Lung (tissue), 12 donors: Measurements from ENCODE around the gene STARD7. TPM values are rescaled to one million over a fixed set of nuclear protein-coding genes. Genes with fewer than 3 reads are reported as not detected.

Experiments used
- ATAC-seq: fragments of 200-7000 bp; cut with Tn5 transposase; one replicate; pipeline ENCODE4 v1.9.1; 2020; ENCODE audit warnings: moderate number of reproducible peaks; ENCODE audit not compliant: insufficient read depth, low FRiP score
- DNase-seq, 3 donors: peaks; one replicate each; pipeline ENCODE4 v3.0.0-alpha.2; 2013 to 2017
- H3K27ac ChIP-seq, 2 donors: one replicate each; pipeline ENCODE4 v1.5.1; 2013; ENCODE audit warnings: mild to moderate bottlenecking in 2 of 2, moderate library complexity in 2 of 2, control low read depth in 1 of 2, inconsistent platforms in 1 of 2, low read depth in 1 of 2, low read length in 1 of 2
- H3K27me3 ChIP-seq, 3 donors: one replicate each; pipeline ENCODE4 v1.5.1; 2013; ENCODE audit warnings: low read length in 2 of 3; ENCODE audit not compliant: control insufficient read depth in 3 of 3, insufficient read depth in 3 of 3
- H3K36me3 ChIP-seq, 4 donors: one replicate each; pipeline ENCODE4 v1.5.1; 2013; ENCODE audit warnings: low read length in 4 of 4, mild to moderate bottlenecking in 1 of 4, moderate library complexity in 1 of 4; ENCODE audit not compliant: control insufficient read depth in 4 of 4, insufficient read depth in 4 of 4
- H3K4me1 ChIP-seq, 5 donors: one replicate each; pipeline ENCODE4 v1.5.1; 2013; ENCODE audit warnings: low read length in 5 of 5, mild to moderate bottlenecking in 2 of 5, moderate library complexity in 1 of 5; ENCODE audit not compliant: control insufficient read depth in 5 of 5, insufficient read depth in 5 of 5
- H3K4me3 ChIP-seq: one replicate; pipeline ENCODE4 v1.5.1; 2013; ENCODE audit warnings: mild to moderate bottlenecking, control low read depth, moderate library complexity
- H3K9ac ChIP-seq, 2 donors: one replicate each; pipeline ENCODE4 v1.5.1; 2013; ENCODE audit warnings: low read length in 2 of 2, control low read depth in 1 of 2; ENCODE audit not compliant: insufficient read depth in 1 of 2
- H3K9me3 ChIP-seq, 4 donors: one replicate each; pipeline ENCODE4 v1.5.1; 2013; ENCODE audit warnings: low read length in 3 of 4, mild to moderate bottlenecking in 1 of 4, moderate library complexity in 1 of 4; ENCODE audit not compliant: control insufficient read depth in 4 of 4, insufficient read depth in 3 of 4
- WGBS, 2 donors: extraction: QIAGEN DNeasy Blood & Tissue Kit; methylation state at CpG; one replicate each; pipeline ENCODE4 v1.1.7; 2013; 5-methylcytosine and 5-hydroxymethylcytosine counted together
- polyA plus RNA-seq, 2 donors: library from polyadenylated mRNA; stranded (reverse); fragments of 200-250 nt; gene quantifications; one replicate each; pipeline ENCODE4 v1.2.1, GENCODE V29; 2013
- total RNA-seq, 2 donors: library from RNA; depleted of rRNA in 1 of 2; stranded (reverse); fragments of >200 nt in 1 of 2; gene quantifications; one replicate each; pipeline ENCODE4 v1.2.1, GENCODE V29; 2014 to 2021
- TF ChIP-seq, protein P1 (sequence below): IDR thresholded peaks from 2 replicates; pipeline ENCODE4 v1.5.1; 2012; ENCODE audit warnings: mild to moderate bottlenecking; ENCODE audit errors: control extremely low read depth, extremely low read depth
- donor health status: control.
- donor health status: control.
- donor health status: Bipolar disorder and iron deficiency.
- donor health status: healthy.
- donor health status: DM: yes; HTN: yes; CAD: no.

Gene STARD7
- total and polyA plus RNA-seq, 4 donors, result 52.2 to 141 (median 92.9) TPM

DNA sequence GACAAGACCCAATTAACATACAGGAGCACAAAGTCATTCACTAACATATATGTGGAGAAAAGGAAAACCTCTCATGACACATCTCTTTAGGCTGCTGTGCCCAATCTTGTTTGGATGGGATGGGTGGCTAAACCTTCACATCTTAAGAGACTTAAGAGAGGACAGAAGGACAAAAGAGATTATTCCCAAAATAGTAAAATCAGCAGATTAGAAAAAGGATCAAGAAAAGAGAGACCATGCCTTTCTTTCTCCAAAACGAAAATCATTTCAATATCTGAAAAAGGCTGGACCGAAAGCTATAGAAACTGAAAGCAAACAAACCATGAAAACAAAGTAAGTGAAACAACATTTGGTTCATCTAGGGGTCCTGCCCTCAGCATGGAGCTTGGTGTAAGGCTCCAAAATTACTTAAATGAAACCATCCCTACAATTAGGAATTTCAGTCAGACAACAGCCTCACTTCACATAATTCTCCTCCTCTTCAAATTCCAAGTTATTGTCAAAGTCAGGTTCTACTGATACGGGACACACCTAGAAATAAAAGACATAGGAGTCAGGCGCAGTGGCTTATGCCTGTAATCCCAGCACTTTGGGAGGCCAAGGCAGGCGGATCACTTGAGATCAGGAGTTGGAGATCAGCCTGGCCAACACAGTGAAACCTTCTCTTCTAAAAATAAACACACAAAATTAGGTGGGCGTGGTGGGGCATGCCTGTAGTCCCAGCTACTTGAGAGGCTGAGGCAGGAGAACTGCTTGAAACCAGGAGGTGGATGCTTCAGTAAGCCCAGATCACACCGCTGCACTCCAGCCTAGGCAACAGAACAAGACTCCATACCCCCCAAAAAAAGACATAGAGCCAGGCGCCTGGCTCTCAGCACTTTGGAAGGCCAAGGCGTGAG, 5.2 kb downstream of the STARD7 start:
- TF ChIP-seq, protein P1, sequence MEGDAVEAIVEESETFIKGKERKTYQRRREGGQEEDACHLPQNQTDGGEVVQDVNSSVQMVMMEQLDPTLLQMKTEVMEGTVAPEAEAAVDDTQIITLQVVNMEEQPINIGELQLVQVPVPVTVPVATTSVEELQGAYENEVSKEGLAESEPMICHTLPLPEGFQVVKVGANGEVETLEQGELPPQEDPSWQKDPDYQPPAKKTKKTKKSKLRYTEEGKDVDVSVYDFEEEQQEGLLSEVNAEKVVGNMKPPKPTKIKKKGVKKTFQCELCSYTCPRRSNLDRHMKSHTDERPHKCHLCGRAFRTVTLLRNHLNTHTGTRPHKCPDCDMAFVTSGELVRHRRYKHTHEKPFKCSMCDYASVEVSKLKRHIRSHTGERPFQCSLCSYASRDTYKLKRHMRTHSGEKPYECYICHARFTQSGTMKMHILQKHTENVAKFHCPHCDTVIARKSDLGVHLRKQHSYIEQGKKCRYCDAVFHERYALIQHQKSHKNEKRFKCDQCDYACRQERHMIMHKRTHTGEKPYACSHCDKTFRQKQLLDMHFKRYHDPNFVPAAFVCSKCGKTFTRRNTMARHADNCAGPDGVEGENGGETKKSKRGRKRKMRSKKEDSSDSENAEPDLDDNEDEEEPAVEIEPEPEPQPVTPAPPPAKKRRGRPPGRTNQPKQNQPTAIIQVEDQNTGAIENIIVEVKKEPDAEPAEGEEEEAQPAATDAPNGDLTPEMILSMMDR, result no peak
- no peaks in the 10 kb centered on the region for H3K9me3 ChIP-seq
- H3K9ac ChIP-seq, result peak overlapping the region in 1 of 2 donors; percentile 38
- H3K4me3 ChIP-seq, result no peak overlapping the region
- peaks cover 0 to 4% (median 0%) of the 10 kb centered on the region in 4 donors for H3K36me3 ChIP-seq
- H3K4me1 ChIP-seq, result peaks cover 15 to 29% (median 20%) of the 10 kb centered on the region in 5 donors
- DNase-seq (no peak), ATAC-seq (no peak)
- WGBS, 2 donors, result 66 to 73% methylated on average over 9 of the region's 9 CpGs
- peak overlapping the region; percentile 18 to 88 for H3K27ac ChIP-seq
- no peaks in the 10 kb centered on the region for H3K27me3 ChIP-seq

DNA sequence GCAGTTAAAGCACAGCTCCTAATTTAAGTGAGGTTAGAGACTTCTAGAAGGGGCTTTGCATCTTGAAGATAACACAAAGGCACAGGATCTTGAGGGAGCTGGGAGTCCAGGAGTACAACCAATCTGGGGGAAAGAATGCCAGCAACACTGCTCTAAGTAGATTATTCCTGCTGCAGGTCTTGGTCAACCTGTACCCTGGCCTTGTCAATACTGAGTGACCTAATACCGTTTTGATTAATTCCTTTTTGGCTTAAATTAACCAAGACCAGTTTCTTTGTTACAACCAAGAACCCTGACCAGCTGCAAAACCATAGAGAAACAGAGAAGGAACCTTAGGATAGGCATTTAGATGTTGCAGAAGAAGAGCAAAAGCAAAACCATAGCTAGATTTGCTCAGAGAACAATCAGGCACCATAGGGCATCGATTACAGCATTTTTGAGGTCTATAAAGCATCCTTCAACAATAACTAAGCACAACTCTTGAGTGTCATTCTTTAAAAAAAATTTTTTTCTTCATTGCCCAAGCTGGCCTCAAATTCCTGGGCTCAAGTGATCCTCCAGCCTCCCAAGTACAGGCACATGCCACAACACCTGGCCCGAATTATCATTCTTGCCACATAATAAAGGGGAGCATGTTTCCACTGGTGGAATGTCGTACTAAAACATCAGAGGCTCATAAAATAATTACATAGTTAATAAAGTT, 6.3 kb downstream of the STARD7 start:
- H3K27ac ChIP-seq, result peak overlapping the region in 1 of 2 donors; percentile 88
- TF ChIP-seq, protein P1, result no peak
- H3K4me1 ChIP-seq, result peaks cover 15 to 26% (median 20%) of the 10 kb centered on the region in 5 donors

GRCh38 chr2:96201338-96201737, 7.3 kb downstream of the STARD7 start:
- Histone ChIP-seq H3K9me3 (no peaks in the 10 kb centered on the region), H3K27ac (peak overlapping the region; percentile 10 to 40), H3K4me1 (peaks cover 14 to 20% (median 19%) of the 10 kb centered on the region in 5 donors), H3K27me3 (no peaks in the 10 kb centered on the region), H3K36me3 (peaks cover 0 to 4% (median 0%) of the 10 kb centered on the region in 4 donors), H3K9ac (no peak overlapping the region), H3K4me3 (no peak overlapping the region)
- no peak for DNase-seq
- TF ChIP-seq, protein P1, result no peak
- 58 to 70% methylated on average over 5 of the region's 5 CpGs for WGBS, 2 donors
- ATAC-seq, result no peak

More for the DNA sequence above, 6.3 kb downstream of the STARD7 start:
- Histone ChIP-seq H3K9me3 (no peaks in the 10 kb centered on the region), H3K27me3 (no peaks in the 10 kb centered on the region), H3K36me3 (peaks cover 0 to 4% (median 0%) of the 10 kb centered on the region in 4 donors), H3K9ac (no peak overlapping the region), H3K4me3 (no peak overlapping the region)
- DNase-seq (peak in 1 of 3 donors; percentile 19), ATAC-seq (no peak)
- 62 to 84% methylated on average over 4 of the region's 4 CpGs for WGBS, 2 donors
